ENCODE data around the gene ENAH.

GRCh38 chr1:225610539-225610938, 42.4 kb downstream of the ENAH start:
- TF ChIP-seq JUND (IDR thresholded peaks at IDR 0.05) (no peak), CHD2 (IDR thresholded peaks at IDR 0.05; ENCODE audit: low read length, partially characterized antibody) (no peak), CTCF (IDR thresholded peaks at IDR 0.05) (no peak), TEAD4 (IDR thresholded peaks at IDR 0.05; ENCODE audit: borderline replicate concordance, insufficient read depth) (no peak), SIN3A (IDR thresholded peaks at IDR 0.05; ENCODE audit: borderline replicate concordance, low read depth, low read length) (no peak), RCOR1 (IDR thresholded peaks at IDR 0.05; ENCODE audit: low read length) (no peak), TAF1 (IDR thresholded peaks at IDR 0.05; ENCODE audit: borderline replicate concordance, low read depth, low read length) (no peak), GABPA (IDR thresholded peaks at IDR 0.05; ENCODE audit: low read depth) (no peak), NRF1 (IDR thresholded peaks at IDR 0.05; ENCODE audit: low read depth, low read length) (no peak)
- TF ChIP-seq, protein P1, sequence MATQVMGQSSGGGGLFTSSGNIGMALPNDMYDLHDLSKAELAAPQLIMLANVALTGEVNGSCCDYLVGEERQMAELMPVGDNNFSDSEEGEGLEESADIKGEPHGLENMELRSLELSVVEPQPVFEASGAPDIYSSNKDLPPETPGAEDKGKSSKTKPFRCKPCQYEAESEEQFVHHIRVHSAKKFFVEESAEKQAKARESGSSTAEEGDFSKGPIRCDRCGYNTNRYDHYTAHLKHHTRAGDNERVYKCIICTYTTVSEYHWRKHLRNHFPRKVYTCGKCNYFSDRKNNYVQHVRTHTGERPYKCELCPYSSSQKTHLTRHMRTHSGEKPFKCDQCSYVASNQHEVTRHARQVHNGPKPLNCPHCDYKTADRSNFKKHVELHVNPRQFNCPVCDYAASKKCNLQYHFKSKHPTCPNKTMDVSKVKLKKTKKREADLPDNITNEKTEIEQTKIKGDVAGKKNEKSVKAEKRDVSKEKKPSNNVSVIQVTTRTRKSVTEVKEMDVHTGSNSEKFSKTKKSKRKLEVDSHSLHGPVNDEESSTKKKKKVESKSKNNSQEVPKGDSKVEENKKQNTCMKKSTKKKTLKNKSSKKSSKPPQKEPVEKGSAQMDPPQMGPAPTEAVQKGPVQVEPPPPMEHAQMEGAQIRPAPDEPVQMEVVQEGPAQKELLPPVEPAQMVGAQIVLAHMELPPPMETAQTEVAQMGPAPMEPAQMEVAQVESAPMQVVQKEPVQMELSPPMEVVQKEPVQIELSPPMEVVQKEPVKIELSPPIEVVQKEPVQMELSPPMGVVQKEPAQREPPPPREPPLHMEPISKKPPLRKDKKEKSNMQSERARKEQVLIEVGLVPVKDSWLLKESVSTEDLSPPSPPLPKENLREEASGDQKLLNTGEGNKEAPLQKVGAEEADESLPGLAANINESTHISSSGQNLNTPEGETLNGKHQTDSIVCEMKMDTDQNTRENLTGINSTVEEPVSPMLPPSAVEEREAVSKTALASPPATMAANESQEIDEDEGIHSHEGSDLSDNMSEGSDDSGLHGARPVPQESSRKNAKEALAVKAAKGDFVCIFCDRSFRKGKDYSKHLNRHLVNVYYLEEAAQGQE (IDR thresholded peaks at IDR 0.05; ENCODE audit: low read depth, low read length): no peak
- TF ChIP-seq, protein P2, sequence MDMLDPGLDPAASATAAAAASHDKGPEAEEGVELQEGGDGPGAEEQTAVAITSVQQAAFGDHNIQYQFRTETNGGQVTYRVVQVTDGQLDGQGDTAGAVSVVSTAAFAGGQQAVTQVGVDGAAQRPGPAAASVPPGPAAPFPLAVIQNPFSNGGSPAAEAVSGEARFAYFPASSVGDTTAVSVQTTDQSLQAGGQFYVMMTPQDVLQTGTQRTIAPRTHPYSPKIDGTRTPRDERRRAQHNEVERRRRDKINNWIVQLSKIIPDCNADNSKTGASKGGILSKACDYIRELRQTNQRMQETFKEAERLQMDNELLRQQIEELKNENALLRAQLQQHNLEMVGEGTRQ (IDR thresholded peaks at IDR 0.05; ENCODE audit: borderline replicate concordance, low read depth, low read length): no peak
